SK-N-MC (cell line): ENCODE results near the gene LRRN2.

Source experiments
- EZH2 ChIP-seq: fragments of 200-600 bp; sonication (generic); IDR thresholded peaks from one replicate; pipeline ENCODE4 v1.6.1; 2017; ENCODE audit warnings: antibody characterized with exemption
- FOXP2 ChIP-seq: optimal IDR thresholded peaks from 2 replicates; pipeline ENCODE3; 2011; ENCODE audit warnings: mild to moderate bottlenecking, moderate library complexity; ENCODE audit not compliant: insufficient read depth; ENCODE audit errors: extremely low read length, control extremely low read depth
- POLR2AphosphoS5 ChIP-seq: IDR thresholded peaks from 2 replicates; pipeline ENCODE4 v1.6.1; 2012; ENCODE audit warnings: mild to moderate bottlenecking, low read depth, low read length, borderline replicate concordance

- TF ChIP-seq POLR2AphosphoS5, result no peak
- TF ChIP-seq EZH2, result no peak
- no peak for TF ChIP-seq FOXP2
Observed at GRCh38 chr1:204621396-204621795, 64.1 kb downstream of the LRRN2 start.
